ENCODE measurements around the gene NR2C2. TPM values are rescaled to one million over a fixed set of nuclear protein-coding genes. Genes with fewer than 3 reads are reported as not detected.

NR2C2 gene
- total and polyA plus RNA-seq, 5 experiments from 2014 or later, result 10.1 to 110 (median 19.3) TPM

DNA sequence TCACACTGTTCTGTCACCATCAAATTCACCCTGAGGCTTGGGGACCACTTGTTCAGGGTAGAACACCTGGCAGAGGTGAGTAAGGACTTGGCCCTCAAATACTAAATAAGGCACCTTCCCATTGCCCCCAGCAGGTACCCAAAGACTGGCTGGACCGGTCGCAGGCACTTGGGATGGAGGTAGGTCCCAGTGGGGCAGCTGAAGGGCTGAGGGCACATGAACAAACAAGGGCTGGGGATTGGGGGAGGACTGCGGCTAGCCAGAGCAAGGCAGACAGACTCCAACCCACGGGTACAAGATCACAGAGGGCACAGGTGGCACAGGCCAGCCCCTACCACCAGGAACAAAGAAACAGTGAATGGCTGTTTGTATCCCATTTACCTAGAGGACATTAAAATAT, 115.9 kb downstream of the NR2C2 start:
- Mint-ChIP-seq H3K27me3 (no peaks in the 10 kb centered on the region), H3K9me3 (no peaks in the 10 kb centered on the region), H3K4me3 (peak overlapping the region; percentile 93 to 99 (median 96)), H3K4me1 (peaks cover 13 to 34% (median 26%) of the 10 kb centered on the region in 4 donors), H3K27ac (peak overlapping the region in 7 of 10 donors; percentile 5 to 72 (median 63)), H3K36me3 (peaks cover 0 to 20% (median 5%) of the 10 kb centered on the region in 3 donors)
- POLR2A ChIA-PET, result interaction anchor here (0.8 kb wide), 1 partner anchor 143 kb away, joined by 3 read pairs; the partner anchor contains the start of gene CAPN7
- DNase-seq (no peak), ATAC-seq (no peak)

DNA sequence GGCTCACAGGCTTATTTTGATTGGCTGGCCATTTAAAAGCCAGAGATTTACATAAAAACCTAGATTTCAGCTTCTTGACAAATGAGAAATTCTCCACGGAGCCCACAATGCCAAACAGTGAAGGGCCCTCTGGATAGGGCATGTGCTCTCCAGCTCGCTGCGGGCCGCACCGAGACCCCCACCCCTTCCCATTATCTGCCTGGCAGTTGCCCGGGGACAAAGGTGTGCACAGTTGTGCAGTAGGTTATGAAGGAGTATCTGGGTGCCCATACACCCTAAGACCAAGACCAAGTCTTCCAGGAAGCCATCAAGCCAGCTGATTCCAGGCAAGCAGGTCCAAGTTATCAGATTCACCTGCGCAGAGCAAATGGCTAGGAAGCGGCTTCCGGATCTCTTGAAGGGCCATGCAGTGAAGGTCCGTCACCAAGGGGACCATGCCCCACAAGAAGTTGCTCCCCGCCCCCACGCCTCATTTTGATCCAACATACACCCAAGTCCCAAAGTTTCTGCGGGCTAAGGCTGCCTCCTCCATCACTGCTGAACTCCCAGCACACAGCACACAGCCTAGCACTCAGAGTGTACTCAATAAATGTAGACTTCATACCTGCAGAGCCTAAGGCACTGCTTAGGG, 116.4 kb downstream of the NR2C2 start:
- Mint-ChIP-seq H3K4me1 (peaks cover 13 to 34% (median 26%) of the 10 kb centered on the region in 4 donors), H3K27me3 (no peaks in the 10 kb centered on the region), H3K27ac (peak overlapping the region in 9 of 10 donors; percentile 83 to 98 (median 92)), H3K9me3 (no peaks in the 10 kb centered on the region), H3K4me3 (peak overlapping the region; percentile 93 to 99 (median 96)), H3K36me3 (peaks cover 0 to 15% (median under 1%) of the 10 kb centered on the region in 3 donors)
- DNase-seq (no peak), ATAC-seq (no peak)
- POLR2A ChIA-PET, result interaction anchor here (0.8 to 3.1 kb wide), 2 partner anchors 36 to 142 kb away, joined by 3 to 22 read pairs; partner anchors contain the start of genes CAPN7 and RBSN

DNA sequence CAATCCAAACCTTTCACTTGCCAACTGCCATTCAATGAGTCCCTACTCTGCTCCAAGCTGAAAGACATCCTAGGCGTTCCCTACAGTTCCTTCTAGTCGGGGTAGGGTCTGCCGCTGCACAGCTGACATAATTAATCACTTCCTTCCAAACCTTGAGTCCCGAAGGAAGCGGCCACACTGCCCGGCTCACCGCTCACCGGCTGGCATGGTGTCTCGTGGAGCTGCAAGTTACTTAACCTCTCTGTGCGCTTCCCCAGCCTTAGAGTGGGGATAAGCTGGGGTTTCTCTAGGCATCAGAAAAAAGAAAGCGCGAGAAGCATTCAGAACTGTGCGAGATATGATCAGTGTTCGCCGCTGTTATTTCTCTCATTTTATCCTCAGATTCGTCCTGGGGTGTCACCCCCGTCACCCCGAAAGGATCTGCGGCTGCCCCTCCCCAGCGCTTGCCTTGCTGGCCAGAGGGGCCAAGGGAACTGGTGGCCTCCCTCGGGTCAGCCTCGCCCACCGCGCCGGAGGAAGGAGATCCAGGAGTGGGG, 117.0 kb downstream of the NR2C2 start:
- POLR2A ChIA-PET, result interaction anchor here (0.8 to 3.1 kb wide), 11 partner anchors 9 to 537 kb away, joined by 3 to 22 read pairs (median 5); partner anchors contain the start of genes BTD, CAPN7, CCDC174 and HACL1
- Mint-ChIP-seq H3K9me3 (no peaks in the 10 kb centered on the region), H3K27ac (peak overlapping the region; percentile 70 to 98 (median 92)), H3K4me3 (peak overlapping the region; percentile 93 to 99 (median 96)), H3K4me1 (peaks cover 13 to 33% (median 26%) of the 10 kb centered on the region in 4 donors), H3K36me3 (peaks cover 0 to 11% (median 0%) of the 10 kb centered on the region in 3 donors), H3K27me3 (no peaks in the 10 kb centered on the region)
- ATAC-seq (peak; percentile 6 to 9), DNase-seq (peak in 1 of 10 donors; percentile 13)

DNA sequence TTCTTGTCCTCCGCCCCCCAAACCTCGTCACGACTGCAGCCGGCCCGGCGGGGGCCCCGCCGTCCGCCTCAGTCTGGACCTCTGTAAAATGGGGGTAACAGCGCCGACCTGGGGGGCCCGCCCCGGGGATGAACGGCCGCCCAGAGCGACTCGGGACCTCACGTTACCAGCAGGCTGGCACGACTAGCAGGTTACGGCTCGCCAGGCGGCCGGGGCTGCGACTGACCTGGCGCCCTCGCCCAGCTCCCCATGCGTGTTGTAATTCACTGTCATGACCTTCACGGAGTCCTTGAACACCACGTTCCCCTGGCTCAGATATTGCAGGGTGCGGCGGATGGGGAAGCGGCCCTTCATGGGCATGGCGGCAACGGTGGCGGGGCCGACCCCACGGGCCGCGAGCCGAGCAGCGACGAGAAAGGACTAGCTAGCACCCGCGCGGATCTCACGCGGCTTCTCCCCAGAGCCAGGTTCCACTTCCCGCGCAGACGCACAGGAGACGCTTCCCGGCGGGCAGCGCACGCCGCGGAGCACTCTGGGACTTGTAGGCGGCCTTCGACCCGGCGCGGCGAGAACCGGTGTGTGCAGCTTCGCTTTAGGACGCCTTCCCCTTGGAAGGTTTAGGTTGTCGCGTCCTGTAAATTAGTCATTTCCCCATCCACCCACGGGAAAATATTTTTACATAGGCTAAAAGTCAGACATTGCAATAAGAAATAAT, 117.6 kb downstream of the NR2C2 start, which contains the start of gene MRPS25:
TSS of gene MRPS25 (minus strand) at position 481 of the 715 bp plus-strand sequence. CDS start at position 360, 121 bp downstream.
- DNase-seq (peak; percentile 79 to 93 (median 88)), ATAC-seq (peak; percentile 97)
- H3K4me1 Mint-ChIP-seq, result peaks cover 13 to 29% (median 22%) of the 10 kb centered on the region in 4 donors
- H3K36me3 Mint-ChIP-seq, result peaks cover 0 to 12% (median 0%) of the 10 kb centered on the region in 3 donors
- H3K9me3 Mint-ChIP-seq, result no peaks in the 10 kb centered on the region
- H3K27ac Mint-ChIP-seq, result peak within 1 kb of the TSS; percentile 92 to 98 (median 96)
- POLR2A ChIA-PET, result interaction anchor here (0.6 to 3.1 kb wide), 13 partner anchors 8 to 537 kb away, joined by 3 to 22 read pairs (median 4); partner anchors contain the start of genes BTD, CAPN7, CCDC174 and HACL1
- H3K4me3 Mint-ChIP-seq, result peak within 1 kb of the TSS; percentile 93 to 99 (median 96)
- no peaks in the 10 kb centered on the region for H3K27me3 Mint-ChIP-seq

GRCh38 chr3:15065550-15066007, 118.2 kb downstream of the NR2C2 start:
- POLR2A ChIA-PET, result interaction anchor here (0.6 to 3.1 kb wide), 12 partner anchors 10 to 536 kb away, joined by 3 to 22 read pairs (median 4); partner anchors contain the start of genes BTD, CAPN7, CCDC174 and HACL1
- H3K4me3 Mint-ChIP-seq, result peak overlapping the region; percentile 93 to 99 (median 96)
- no peak for ATAC-seq
- peak overlapping the region in 9 of 10 donors; percentile 92 to 98 (median 96) for H3K27ac Mint-ChIP-seq
- H3K36me3 Mint-ChIP-seq, result peaks cover 0 to 18% (median 3%) of the 10 kb centered on the region in 3 donors
- H3K9me3 Mint-ChIP-seq, result no peaks in the 10 kb centered on the region
- no peak for DNase-seq
- no peaks in the 10 kb centered on the region for H3K27me3 Mint-ChIP-seq
- peaks cover 15 to 28% (median 24%) of the 10 kb centered on the region in 4 donors for H3K4me1 Mint-ChIP-seq

- Mint-ChIP-seq H3K36me3 (peaks cover 0 to 21% (median 8%) of the 10 kb centered on the region in 3 donors), H3K27me3 (no peaks in the 10 kb centered on the region), H3K27ac (peak overlapping the region in 2 of 10 donors; percentile 26 to 40), H3K4me3 (peak overlapping the region; percentile 23 to 96 (median 46)), H3K4me1 (peaks cover 15 to 25% (median 23%) of the 10 kb centered on the region in 4 donors), H3K9me3 (no peaks in the 10 kb centered on the region)
- POLR2A ChIA-PET, result interaction anchor here (0.6 to 3.1 kb wide), 3 partner anchors 33 to 415 kb away, joined by 4 to 22 read pairs (median 8); partner anchors contain the start of genes CCDC174 and RBSN
- ATAC-seq, result no peak
- no peak for DNase-seq
Measured at GRCh38 chr3:15066467-15066866, 119.1 kb downstream of the NR2C2 start.

DNA sequence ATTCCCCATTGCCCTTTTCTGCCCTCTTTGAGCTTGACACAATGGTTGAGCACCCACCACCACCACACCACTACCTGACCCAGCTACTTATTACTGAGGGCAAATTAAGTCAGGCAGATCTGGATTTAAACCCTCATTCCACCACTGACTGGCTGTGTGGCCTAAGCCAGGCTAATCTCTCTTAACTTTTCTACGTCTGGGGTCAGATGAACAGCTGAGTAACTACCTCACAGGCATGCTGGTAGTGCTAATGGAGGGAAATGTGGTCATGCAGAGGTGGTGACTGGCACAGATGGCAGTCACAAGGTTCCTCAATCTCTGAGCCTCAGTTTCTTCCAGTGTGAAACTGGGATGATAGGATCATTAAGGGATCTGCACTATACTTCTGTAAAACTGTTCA, 122.1 kb downstream of the NR2C2 start:
- Mint-ChIP-seq H3K27me3 (no peaks in the 10 kb centered on the region), H3K27ac (no peak overlapping the region), H3K36me3 (peaks cover 0 to 50% (median 16%) of the 10 kb centered on the region in 3 donors), H3K4me1 (peaks cover 10 to 12% (median 11%) of the 10 kb centered on the region in 4 donors), H3K4me3 (no peak overlapping the region), H3K9me3 (no peaks in the 10 kb centered on the region)
- DNase-seq, result no peak
- ATAC-seq, result no peak
- POLR2A ChIA-PET, result interaction anchor here (1.7 kb wide), 1 partner anchor 418 kb away, joined by 3 read pairs; the partner anchor contains the start of gene CCDC174

DNA sequence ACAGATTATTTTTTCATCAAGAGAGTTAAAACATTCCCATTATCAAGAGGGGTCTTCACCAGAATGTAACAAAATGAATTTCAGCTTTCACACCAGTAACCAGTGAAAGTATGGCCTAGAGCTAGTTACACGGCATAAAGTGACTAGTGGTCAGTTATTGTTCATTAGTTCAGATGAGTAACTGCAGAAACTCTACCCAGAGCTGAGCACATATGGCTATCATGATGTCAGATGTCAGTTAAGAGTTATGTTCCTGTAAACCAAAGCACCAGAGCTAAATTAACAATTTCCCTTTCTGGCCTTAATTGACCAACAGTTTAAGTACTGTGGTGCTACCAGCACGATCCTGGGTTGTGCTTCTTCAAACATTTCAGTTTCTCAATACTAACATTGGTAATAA, 124.3 kb downstream of the NR2C2 start:
- Mint-ChIP-seq H3K36me3 (peaks cover 0 to 72% (median 33%) of the 10 kb centered on the region in 3 donors), H3K27me3 (no peaks in the 10 kb centered on the region), H3K27ac (peak overlapping the region in 1 of 10 donors; percentile 62), H3K9me3 (no peaks in the 10 kb centered on the region), H3K4me3 (no peak overlapping the region), H3K4me1 (peaks cover 3 to 11% (median 5%) of the 10 kb centered on the region in 4 donors)
- DNase-seq (no peak), ATAC-seq (no peak)
- POLR2A ChIA-PET, result interaction anchor here (1.3 kb wide), 1 partner anchor 27 kb away, joined by 3 read pairs; the partner anchor contains the start of gene RBSN

DNA sequence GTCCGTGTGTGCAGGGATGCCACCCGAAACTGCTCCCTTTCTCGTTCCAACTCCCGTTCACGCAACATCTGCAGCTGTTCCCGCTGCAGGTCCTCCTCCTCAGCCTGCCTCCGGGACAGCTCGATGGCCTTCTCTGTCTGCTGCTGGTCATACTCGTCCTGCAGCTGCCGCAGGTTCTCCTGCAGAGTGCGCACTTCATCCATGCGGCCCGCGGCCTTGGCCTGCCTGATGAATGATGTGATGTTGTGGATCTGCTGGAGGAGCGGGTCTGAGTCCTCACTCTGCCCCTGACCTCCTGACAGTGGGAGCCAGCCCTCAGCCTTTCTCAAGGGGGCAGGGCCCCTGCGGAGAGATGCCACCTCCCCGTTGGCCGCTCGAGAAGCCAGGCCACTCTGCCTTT, 127.1 kb downstream of the NR2C2 start:
- H3K4me1 Mint-ChIP-seq, result peaks cover 3 to 11% (median 5%) of the 10 kb centered on the region in 4 donors
- POLR2A ChIA-PET, result interaction anchor here (0.6 to 1.7 kb wide), 2 partner anchors 9 to 20 kb away, joined by 3 to 4 read pairs; partner anchors contain the start of gene MRPS25
- H3K9me3 Mint-ChIP-seq, result no peaks in the 10 kb centered on the region
- H3K4me3 Mint-ChIP-seq, result no peak overlapping the region
- peaks cover 0 to 95% (median 51%) of the 10 kb centered on the region in 3 donors for H3K36me3 Mint-ChIP-seq
- no peak for DNase-seq
- peak overlapping the region in 1 of 10 donors; percentile 10 for H3K27ac Mint-ChIP-seq
- ATAC-seq, result no peak
- no peaks in the 10 kb centered on the region for H3K27me3 Mint-ChIP-seq

- no peaks in the 10 kb centered on the region for H3K27me3 Mint-ChIP-seq
- no peak overlapping the region for H3K27ac Mint-ChIP-seq
- no peak for ATAC-seq
- H3K9me3 Mint-ChIP-seq, result no peaks in the 10 kb centered on the region
- H3K4me1 Mint-ChIP-seq, result peaks cover 0 to 11% (median 5%) of the 10 kb centered on the region in 4 donors
- H3K36me3 Mint-ChIP-seq, result peaks cover 0 to 97% (median 59%) of the 10 kb centered on the region in 3 donors
- POLR2A ChIA-PET, result interaction anchor here (0.6 kb wide), 1 partner anchor 22 kb away, joined by 6 read pairs; no protein-coding TSS in a partner anchor
- no peak overlapping the region for H3K4me3 Mint-ChIP-seq
- no peak for DNase-seq
Measured at GRCh38 chr3:15079091-15079490, 131.7 kb downstream of the NR2C2 start.

DNA sequence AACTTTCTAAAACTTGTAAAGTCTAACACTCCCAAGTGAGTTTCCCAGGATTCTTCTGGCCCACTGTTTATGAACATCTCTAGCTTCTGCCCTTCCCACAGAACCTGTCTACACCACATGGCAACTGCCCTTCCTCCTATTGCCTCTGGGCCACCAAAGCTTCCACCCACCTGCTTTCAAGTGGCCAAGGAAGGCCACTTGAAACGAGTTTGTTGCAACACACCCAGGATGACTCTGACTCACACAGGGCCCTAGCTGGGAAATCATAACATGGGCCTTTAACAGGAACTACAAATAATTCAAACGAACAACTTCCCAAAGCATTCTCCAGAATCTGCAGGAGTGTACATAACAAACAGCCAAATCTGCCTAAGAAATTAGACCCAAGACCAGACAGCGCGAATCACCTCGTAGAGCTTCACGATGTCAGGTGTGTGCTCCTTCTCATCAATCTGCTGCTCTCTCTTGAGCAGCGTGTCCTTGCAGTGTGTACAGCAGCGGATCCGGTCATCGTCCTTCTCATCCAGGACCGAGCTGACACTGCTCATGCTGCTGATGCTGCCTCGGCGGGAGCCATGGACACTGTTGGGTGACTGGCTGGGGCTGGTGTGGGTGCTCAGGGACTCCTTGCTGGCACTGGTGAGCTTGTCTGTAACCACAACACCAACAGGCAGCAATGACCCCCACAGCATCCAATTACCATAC, 134.7 kb downstream of the NR2C2 start:
- POLR2A ChIA-PET, result interaction anchor here (1.4 kb wide), 1 partner anchor 17 kb away, joined by 3 read pairs; the partner anchor contains the start of gene MRPS25
- Mint-ChIP-seq H3K27me3 (no peaks in the 10 kb centered on the region), H3K36me3 (peaks cover 0 to 96% (median 48%) of the 10 kb centered on the region in 3 donors), H3K27ac (peak overlapping the region in 4 of 10 donors; percentile 8 to 91 (median 46)), H3K9me3 (no peaks in the 10 kb centered on the region), H3K4me3 (no peak overlapping the region), H3K4me1 (peaks cover 0 to 11% (median 5%) of the 10 kb centered on the region in 4 donors)
- DNase-seq (no peak), ATAC-seq (no peak)
